ENCODE results near the gene NUDT16L1. TPM values are rescaled to one million over a fixed set of nuclear protein-coding genes. Genes with fewer than 3 reads are reported as not detected.

The NUDT16L1 gene
- total and polyA plus RNA-seq, 9 of the 15 experiments (the other 6 are each of a cell fraction or from before 2014, with no cell fraction given): 1.4 to 37.6 (median 13.7) TPM

- TF ChIP-seq HDAC8 (tag; IDR thresholded peaks at IDR 0.05): 0 out of 2 replicates have a peak, but pooled peaks have one; percentile 33
- peak; percentile 98 for TF ChIP-seq GABPA (tag; conservative IDR thresholded peaks at IDR 0.05; ENCODE audit: low read depth)
- no peak for TF ChIP-seq PBX2 (CRISPR knock-in tag; IDR thresholded peaks at IDR 0.05; ENCODE audit: low read depth)
- TF ChIP-seq PBX2 (tag; conservative IDR thresholded peaks at IDR 0.05; ENCODE audit: low read depth): peak; percentile 83
- TF ChIP-seq NR2F6 (CRISPR knock-in tag; IDR thresholded peaks at IDR 0.05): no peak
- TF ChIP-seq PTTG1 (tag; IDR thresholded peaks at IDR 0.05; ENCODE audit: low read depth): no peak
- no peak for TF ChIP-seq ZNF699 (CRISPR knock-in tag; IDR thresholded peaks at IDR 0.05; ENCODE audit: insufficient replicate concordance)
- no peak for TF ChIP-seq ARHGAP35 (IDR thresholded peaks at IDR 0.05; ENCODE audit: partially characterized antibody)
- TF ChIP-seq HMGN3 (IDR thresholded peaks at IDR 0.05; ENCODE audit: borderline replicate concordance, extremely low read depth, insufficient read length, low read depth, low read length): peak; percentile 68
- peak; percentile 76 for TF ChIP-seq E2F8 (IDR thresholded peaks at IDR 0.05; ENCODE audit: low read depth, partially characterized antibody)
- TF ChIP-seq CTBP1 (IDR thresholded peaks at IDR 0.05; ENCODE audit: borderline replicate concordance): no peak
- TF ChIP-seq RBM34 (IDR thresholded peaks at IDR 0.05; ENCODE audit: borderline replicate concordance, insufficient read depth, low read length): no peak
- TF ChIP-seq NCOA4 (IDR thresholded peaks at IDR 0.05; ENCODE audit: partially characterized antibody): no peak
- no peak for TF ChIP-seq SMARCB1 (IDR thresholded peaks at IDR 0.05; ENCODE audit: insufficient read length, low read depth)
- peak; percentile 90 for TF ChIP-seq ZNF395 (CRISPR knock-in tag; IDR thresholded peaks at IDR 0.05)
- TF ChIP-seq RAD51 (IDR thresholded peaks at IDR 0.05; ENCODE audit: borderline replicate concordance, low read depth): no peak
- no peak for TF ChIP-seq ESRRB (CRISPR knock-in tag; IDR thresholded peaks at IDR 0.05; ENCODE audit: borderline replicate concordance)
- no peak for TF ChIP-seq PREB (CRISPR knock-in tag; IDR thresholded peaks at IDR 0.05)
- TF ChIP-seq HEY1 (CRISPR knock-in tag; IDR thresholded peaks at IDR 0.05; ENCODE audit: borderline replicate concordance): no peak
Observed at GRCh38 chr16:4734063-4734729, 40.8 kb downstream of the NUDT16L1 start, which contains the start of the genes ANKS3 and DNAAF8 (continued).
